Posterior cingulate gyrus (tissue), 11 donors: ENCODE measurements around the gene CEP250.

Experiments
- DNase-seq, 10 donors: peaks; one replicate each; pipeline versions ENCODE4 v3.0.0 to v3.0.0-alpha.2; 2020 to 2021; ENCODE audit warnings: mixed read lengths in 3 of 10
- intact Hi-C: fragments of 100-400 bp; cut with DNase I; formaldehyde crosslinking; loops from one replicate; pipeline ENCODE4 v1.15.1; 2023

Gene CEP250

GRCh38 chr20:35489717-35490116 is 34.3 kb downstream of the CEP250 start:
- intact Hi-C loops: no loop called here

DNA sequence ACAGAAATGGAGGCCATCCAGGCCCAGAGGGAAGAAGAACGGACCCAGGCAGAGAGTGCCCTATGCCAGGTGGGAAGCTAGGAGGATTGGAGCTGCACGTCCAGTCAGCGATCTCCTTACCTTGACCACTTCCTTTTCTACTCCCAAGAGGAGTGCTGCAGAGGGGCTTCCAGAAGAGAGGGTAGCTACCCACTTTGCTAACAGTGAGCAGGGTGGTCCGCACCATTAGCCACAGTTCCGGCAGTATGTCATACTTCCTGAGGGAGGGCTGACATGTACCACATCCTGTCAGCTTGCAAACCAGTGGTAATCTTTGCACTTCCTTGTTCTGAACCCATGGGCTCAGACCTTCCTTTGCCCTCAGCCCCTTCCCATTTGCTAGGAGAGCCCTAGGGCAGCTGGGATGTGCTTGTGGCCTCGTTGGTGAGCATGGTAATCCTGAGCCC is 35.4 kb downstream of the CEP250 start:
- DNase-seq: peak in 1 of 10 donors; percentile 55
- intact Hi-C loops: no loop called here

More at GRCh38 chr20:35489717-35490116, 34.3 kb downstream of the CEP250 start:
- no peak for DNase-seq

DNA sequence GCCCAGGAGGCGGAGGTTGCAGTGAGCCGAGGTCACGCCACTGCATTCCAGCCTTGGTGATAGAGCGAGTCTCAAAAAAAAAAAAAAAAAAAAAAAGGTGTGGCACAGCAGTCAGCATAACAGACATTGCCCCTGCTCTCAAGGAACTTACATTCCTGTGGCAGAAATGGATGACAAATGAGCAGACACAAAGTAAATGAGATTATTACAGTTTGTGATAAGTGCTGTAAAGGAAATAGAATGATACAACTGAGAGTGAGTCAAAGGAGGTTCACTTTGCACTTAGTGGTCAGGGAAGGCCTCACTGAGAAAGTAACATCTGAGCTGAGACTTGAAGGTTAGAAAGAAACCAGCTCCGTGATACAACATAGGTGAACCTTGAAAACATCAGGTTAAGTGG is 36.4 kb downstream of the CEP250 start:
- intact Hi-C loops: no loop called here
- no peak for DNase-seq

- intact Hi-C loops: no loop called here
- peak in 1 of 10 donors; percentile 28 for DNase-seq
Measured at GRCh38 chr20:35492352-35492751, 37.0 kb downstream of the CEP250 start.

DNA sequence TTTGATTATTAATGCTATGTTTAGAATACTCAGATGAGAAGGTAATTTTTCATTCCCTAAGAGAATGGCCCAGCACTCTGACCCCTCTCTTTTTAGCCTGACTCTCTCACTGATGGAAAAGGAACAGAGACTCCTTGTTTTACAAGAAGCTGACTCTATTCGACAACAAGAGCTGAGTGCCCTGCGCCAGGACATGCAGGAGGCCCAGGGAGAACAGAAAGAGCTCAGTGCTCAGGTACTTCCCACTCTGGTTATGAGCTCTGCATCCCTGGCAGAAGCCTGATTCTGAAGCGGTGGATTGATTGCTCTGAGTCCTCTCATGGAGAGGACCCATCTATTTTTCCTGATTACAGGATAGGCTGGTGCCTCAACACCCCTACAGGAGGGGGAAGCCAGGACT is 41.1 kb downstream of the CEP250 start:
- intact Hi-C loops: no loop called here
- DNase-seq: peak in 1 of 10 donors; percentile 77

DNA sequence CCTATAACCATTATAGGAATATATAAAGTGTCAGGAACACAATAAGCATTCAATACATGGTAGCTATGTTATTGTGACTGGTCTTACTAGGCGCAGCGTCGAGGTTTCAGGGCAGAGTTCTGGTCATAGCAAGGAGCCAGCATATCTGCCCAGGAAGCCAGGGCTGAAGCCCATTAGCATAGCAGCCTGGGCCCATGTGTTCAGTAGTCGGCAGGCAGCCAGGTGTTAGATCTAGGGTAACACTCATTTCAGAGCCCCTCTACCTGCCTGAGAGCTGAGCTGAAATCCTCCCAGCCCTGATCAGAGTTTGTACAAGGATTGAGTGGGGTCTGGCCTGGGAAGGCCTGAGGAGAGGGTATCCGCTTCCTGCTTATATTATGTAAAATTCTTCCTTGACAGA is 41.9 kb downstream of the CEP250 start:
- DNase-seq: peak in 1 of 10 donors; percentile 20
- intact Hi-C loops: no loop called here

DNA sequence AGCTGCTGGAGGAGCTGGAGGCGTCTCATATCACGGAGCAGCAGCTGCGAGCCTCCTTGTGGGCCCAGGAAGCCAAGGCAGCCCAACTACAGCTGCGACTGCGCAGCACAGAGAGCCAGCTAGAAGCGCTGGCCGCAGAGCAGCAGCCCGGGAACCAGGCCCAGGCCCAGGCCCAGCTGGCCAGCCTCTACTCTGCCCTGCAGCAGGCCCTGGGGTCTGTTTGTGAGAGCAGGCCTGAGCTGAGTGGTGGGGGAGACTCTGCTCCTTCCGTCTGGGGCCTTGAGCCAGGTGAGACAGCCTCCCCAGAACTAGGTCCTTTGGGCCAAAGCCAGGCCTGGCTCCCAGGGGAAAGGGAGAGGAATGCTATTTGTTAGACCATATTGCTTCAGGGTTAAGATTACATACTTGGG is 42.4 kb downstream of the CEP250 start:
- DNase-seq: peak; percentile 47 to 95 (median 67)
- intact Hi-C loops: no loop called here

GRCh38 chr20:35499271-35499670 is 43.9 kb downstream of the CEP250 start:
- intact Hi-C loops: no loop called here
- DNase-seq: no peak

GRCh38 chr20:35502352-35502751 is 47.0 kb downstream of the CEP250 start:
- intact Hi-C loops: no loop called here
- no peak for DNase-seq

DNA sequence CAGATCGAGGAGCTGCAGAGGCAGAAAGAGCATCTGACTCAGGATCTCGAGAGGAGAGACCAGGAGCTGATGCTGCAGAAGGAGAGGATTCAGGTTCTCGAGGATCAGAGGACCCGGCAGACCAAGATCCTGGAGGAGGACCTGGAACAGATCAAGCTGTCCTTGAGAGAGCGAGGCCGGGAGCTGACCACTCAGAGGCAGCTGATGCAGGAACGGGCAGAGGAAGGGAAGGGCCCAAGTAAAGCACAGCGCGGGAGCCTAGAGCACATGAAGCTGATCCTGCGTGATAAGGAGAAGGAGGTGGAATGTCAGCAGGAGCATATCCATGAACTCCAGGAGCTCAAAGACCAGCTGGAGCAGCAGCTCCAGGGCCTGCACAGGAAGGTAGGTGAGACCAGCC is 47.9 kb downstream of the CEP250 start:
- peak in 1 of 10 donors; percentile 48 for DNase-seq
- intact Hi-C loops: no loop called here

DNA sequence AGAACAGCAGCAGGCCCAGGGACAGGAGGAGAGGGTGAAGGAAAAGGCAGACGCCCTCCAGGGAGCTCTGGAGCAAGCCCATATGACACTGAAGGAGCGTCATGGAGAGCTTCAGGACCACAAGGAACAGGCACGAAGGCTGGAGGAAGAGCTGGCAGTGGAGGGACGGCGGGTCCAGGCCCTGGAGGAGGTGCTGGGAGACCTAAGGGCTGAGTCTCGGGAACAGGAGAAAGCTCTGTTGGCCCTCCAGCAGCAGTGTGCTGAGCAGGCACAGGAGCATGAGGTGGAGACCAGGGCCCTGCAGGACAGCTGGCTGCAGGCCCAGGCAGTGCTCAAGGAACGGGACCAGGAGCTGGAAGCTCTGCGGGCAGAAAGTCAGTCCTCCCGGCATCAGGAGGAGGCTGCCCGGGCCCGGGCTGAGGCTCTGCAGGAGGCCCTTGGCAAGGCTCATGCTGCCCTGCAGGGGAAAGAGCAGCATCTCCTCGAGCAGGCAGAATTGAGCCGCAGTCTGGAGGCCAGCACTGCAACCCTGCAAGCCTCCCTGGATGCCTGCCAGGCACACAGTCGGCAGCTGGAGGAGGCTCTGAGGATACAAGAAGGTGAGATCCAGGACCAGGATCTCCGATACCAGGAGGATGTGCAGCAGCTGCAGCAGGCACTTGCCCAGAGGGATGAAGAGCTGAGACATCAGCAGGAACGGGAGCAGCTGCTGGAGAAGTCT is 48.6 kb downstream of the CEP250 start:
- intact Hi-C loops: no loop called here
- peak in 8 of 10 donors; percentile 15 to 90 (median 34) for DNase-seq

DNA sequence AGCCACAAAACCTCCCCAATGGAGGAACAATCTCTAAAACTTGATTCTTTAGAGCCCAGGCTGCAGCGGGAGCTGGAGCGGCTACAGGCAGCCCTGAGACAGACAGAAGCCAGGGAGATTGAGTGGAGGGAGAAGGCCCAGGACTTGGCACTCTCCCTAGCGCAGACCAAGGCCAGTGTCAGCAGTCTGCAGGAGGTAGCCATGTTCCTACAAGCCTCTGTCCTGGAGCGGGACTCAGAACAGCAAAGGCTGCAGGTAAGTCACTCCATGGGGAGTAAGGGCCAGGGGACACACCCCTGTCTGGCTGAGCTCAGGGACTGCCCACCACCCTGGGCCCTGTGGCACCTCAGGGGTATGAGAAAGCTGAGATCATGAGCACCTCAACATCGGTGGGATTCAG is 49.4 kb downstream of the CEP250 start:
- peak in 1 of 10 donors; percentile 12 for DNase-seq
- intact Hi-C loops: no loop called here

DNA sequence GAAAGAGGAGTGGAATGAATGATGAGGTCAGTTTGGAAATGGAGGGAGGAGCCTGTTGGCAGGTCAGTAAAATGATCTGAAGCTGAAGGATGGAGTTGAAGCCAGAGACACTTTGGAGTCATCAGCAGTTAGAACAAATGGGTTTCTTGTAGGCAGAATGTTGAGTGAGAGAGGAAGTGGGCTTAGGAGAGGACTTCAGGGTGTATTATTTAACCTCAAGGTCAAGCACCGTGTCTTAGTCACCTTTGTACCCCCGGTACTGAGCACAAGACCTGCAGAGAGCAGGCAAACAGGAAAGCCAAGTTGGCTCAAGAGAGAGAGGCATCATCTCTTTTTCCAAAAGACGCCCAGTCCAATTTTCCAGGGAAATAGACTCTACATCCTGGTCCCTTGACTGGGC is 50.8 kb downstream of the CEP250 start:
- intact Hi-C loops: no loop called here
- peak in 1 of 10 donors; percentile 5 for DNase-seq

GRCh38 chr20:35506872-35507638 is 51.7 kb downstream of the CEP250 start:
- intact Hi-C loops: no loop called here
- peak in 1 of 10 donors; percentile 5 for DNase-seq

DNA sequence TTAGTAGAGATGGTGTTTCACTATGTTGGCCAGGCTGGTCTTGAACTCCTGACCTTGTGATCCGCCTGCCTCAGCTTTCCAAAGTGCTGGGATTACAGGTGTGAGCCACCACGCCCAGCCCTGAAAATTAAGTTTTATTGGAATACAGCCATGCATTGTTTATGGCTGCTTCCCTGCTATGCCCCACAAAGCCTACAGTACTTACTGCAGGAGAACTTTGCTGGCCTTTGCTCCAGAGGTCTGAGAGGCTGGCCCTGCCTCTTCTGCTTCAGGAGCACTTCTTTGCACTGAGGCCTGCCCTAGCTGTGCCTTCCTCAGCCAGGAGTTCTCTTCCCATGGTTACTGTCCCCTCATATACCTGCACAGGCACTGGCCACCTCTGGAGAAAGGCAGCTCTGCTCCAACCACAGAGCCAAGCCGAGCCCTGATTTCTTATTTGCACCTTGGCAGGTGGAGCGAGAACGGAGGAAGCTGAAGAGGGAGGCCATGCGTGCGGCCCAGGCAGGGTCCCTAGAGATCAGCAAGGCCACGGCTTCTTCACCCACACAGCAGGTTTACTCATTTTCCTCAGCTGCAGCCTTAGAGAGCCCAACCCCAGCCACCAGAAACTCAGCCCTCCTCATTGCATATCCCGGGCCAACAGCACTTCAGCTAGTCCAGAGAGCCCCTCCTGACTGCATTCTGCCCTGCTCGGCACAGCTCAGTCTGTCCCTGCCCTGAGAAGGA is 53.3 kb downstream of the CEP250 start:
- DNase-seq: peak in 1 of 10 donors; percentile 47
- intact Hi-C loops: no loop called here

DNA sequence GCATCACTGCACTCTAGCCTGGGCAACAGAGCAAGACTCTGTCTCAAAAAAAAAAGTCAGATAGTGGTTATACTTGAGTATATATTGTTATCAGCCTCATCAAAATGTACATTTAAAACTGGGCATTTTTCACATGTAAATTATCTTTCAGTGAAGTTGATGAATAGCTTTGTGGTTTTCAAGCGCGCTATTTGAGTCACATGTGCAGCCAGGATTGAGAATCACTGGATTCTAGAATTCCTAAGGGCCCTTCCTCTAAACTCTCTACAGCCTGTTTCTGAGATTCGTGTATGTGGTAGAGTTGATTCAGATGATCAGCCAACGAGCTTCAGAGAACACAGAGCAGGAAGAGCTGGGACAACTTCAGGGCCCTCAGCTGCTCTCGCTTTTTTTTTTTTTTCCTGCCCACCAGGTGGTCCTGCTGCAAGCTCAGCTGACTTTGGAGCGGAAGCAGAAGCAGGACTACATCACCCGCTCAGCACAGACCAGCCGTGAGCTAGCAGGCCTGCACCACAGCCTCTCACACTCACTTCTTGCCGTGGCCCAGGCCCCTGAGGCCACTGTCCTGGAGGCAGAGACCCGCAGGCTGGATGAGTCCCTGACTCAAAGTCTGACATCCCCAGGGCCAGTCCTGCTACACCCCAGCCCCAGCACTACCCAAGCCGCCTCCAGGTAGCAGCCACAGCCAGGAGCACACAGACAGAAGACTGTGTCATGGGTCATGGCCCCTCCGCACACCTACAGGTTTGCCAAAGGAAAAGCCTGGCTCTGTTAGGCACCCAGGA is 55.7 kb downstream of the CEP250 start:
- DNase-seq: peak in 1 of 10 donors; percentile 72
- intact Hi-C loops: no loop called here

GRCh38 chr20:35511814-35512420 is 56.5 kb downstream of the CEP250 start:
- DNase-seq: peak in 7 of 10 donors; percentile 23 to 89 (median 59)
- intact Hi-C loops: no loop called here

DNA sequence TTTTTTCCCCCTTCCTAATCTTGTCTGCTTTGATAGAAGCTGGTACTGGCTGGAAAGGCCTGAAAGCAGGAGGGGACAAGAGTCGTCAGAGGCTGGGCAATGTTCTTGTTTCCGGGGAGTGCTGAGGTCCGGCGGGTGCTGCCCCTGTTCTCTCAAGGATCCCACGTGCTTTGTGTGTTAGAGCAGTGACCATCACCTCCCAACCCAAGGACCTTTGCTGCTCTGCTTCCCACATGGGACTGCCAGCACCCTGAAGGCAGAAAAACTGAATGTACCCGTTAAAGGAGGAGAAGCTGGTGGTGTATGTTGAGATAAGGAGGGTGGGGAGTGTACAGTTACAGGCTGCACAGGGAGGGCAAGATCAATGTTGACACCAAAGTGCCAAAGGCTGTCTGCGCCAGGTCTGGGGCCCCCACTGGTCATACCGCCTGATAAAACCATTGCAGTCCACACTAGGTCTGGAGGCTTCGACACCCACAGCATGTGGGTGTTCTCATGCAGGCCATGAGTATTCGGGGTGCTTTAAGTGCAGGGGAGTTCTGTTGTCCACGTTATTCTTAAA is 59.1 kb downstream of the CEP250 start:
- intact Hi-C loops: no loop called here
- no peak for DNase-seq

GRCh38 chr20:35515341-35515740 is 59.9 kb downstream of the CEP250 start:
- intact Hi-C loops: no loop called here
- DNase-seq: no peak
